Vagina (tissue), 2 donors: ENCODE data around the gene FMNL2. TPM values are rescaled to one million over a fixed set of nuclear protein-coding genes. Genes with fewer than 3 reads are reported as not detected.

Source experiments
- DNase-seq, 2 donors: peaks; one replicate each; pipeline ENCODE4 v3.0.0-alpha.2; 2017; ENCODE audit errors: extremely low spot score in 2 of 2
- H3K27ac ChIP-seq: fragments of 200-600 bp; sonication (generic); one replicate; pipeline ENCODE4 v1.5.1; 2019
- H3K27me3 ChIP-seq: fragments of 200-600 bp; sonication (generic); one replicate; pipeline ENCODE4 v1.5.1; 2019
- H3K36me3 ChIP-seq, 2 donors: fragments of 200-600 bp; sonication (generic); one replicate each; pipeline ENCODE4 v1.5.1; 2017 to 2019
- H3K4me1 ChIP-seq: fragments of 200-600 bp; sonication (generic); one replicate; pipeline ENCODE4 v1.5.1; 2019
- H3K4me3 ChIP-seq, 2 donors: fragments of 200-600 bp; sonication (generic); 1 replicate in 1 of 2; 2 replicates in 1 of 2; pipeline ENCODE4 v1.5.1; 2016 to 2019
- H3K9me3 ChIP-seq: fragments of 200-600 bp; sonication (generic); one replicate; pipeline ENCODE4 v1.5.1; 2019
- POLR2A ChIP-seq, 2 donors: fragments of 450-650 bp; IDR thresholded peaks; one replicate each; pipeline ENCODE4 v1.6.1; 2017; ENCODE audit warnings: antibody characterized with exemption in 2 of 2, mild to moderate bottlenecking in 2 of 2, moderate library complexity in 2 of 2
- POLR2AphosphoS5 ChIP-seq, 2 donors: sonication (generic); formaldehyde crosslinking; IDR thresholded peaks; one replicate each; pipeline ENCODE4 v1.9.0; 2017; ENCODE audit warnings: antibody characterized with exemption in 2 of 2, mild to moderate bottlenecking in 2 of 2, low read depth in 1 of 2; ENCODE audit not compliant: insufficient read depth in 1 of 2
- intact Hi-C: fragments of 100-400 bp; cut with DNase I; formaldehyde crosslinking; loops from one replicate; pipeline ENCODE4 v1.15.1; 2023
- total RNA-seq: library from RNA; depleted of rRNA; stranded (reverse); fragments of >200 nt; gene quantifications from one replicate; pipeline ENCODE4 v1.2.3, GENCODE V29; 2016
- TF ChIP-seq, protein P1 (sequence below), 3 experiments: fragments of 450-650 bp in 2 of 3; fragments of 200-600 bp in 1 of 3; sonication (generic) in 1 of 3; IDR thresholded peaks; one replicate each; pipeline ENCODE4 v1.5.1; 2017 to 2019; ENCODE audit warnings: antibody characterized with exemption in 3 of 3, mild to moderate bottlenecking in 2 of 3, moderate library complexity in 2 of 3

The FMNL2 gene
- total RNA-seq, 1 donor from 2014 or later = 35.4 TPM

- DNase-seq = no peak
- no peak overlapping the region for H3K4me3 ChIP-seq
- intact Hi-C loops = no loop called here
- H3K4me1 ChIP-seq = peaks cover 34% of the 10 kb centered on the region
- no peaks in the 10 kb centered on the region for H3K27me3 ChIP-seq
- no peaks in the 10 kb centered on the region for H3K36me3 ChIP-seq
- no peaks in the 10 kb centered on the region for H3K9me3 ChIP-seq
- H3K27ac ChIP-seq = no peak overlapping the region
- TF ChIP-seq POLR2AphosphoS5 (IDR thresholded peaks at IDR 0.05; ENCODE audit: insufficient read depth in 1 of 2, low read depth in 1 of 2) (no peak), POLR2A (IDR thresholded peaks at IDR 0.05) (no peak)
- TF ChIP-seq, protein P1, sequence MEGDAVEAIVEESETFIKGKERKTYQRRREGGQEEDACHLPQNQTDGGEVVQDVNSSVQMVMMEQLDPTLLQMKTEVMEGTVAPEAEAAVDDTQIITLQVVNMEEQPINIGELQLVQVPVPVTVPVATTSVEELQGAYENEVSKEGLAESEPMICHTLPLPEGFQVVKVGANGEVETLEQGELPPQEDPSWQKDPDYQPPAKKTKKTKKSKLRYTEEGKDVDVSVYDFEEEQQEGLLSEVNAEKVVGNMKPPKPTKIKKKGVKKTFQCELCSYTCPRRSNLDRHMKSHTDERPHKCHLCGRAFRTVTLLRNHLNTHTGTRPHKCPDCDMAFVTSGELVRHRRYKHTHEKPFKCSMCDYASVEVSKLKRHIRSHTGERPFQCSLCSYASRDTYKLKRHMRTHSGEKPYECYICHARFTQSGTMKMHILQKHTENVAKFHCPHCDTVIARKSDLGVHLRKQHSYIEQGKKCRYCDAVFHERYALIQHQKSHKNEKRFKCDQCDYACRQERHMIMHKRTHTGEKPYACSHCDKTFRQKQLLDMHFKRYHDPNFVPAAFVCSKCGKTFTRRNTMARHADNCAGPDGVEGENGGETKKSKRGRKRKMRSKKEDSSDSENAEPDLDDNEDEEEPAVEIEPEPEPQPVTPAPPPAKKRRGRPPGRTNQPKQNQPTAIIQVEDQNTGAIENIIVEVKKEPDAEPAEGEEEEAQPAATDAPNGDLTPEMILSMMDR (IDR thresholded peaks at IDR 0.05) = no peak
These were observed 105.1 kb downstream of the FMNL2 start for GRCh38 chr2:152440049-152440448.

DNA sequence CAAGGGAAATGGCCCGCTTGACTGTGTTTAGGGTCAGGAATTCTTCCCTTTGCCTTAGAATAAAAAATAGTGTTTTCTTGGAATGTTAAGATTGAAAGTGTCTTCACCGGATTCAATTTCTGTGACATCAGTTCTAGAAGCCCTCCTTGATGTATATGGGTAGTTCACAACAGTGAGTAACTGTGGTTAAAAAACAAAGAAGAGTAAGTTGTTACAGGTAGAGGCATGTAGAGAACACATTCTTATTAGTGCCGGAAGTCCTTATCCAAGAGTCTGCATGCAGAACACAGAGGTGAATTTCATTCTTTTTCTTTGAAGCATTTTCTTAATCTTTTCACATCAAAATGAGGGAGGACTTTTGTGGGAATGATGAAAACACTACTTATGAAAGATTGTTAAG lies 105.5 kb downstream of the FMNL2 start:
- intact Hi-C loops = no loop called here
- no peak for DNase-seq
- Histone ChIP-seq H3K36me3 (no peaks in the 10 kb centered on the region), H3K27me3 (no peaks in the 10 kb centered on the region), H3K4me1 (peaks cover 38% of the 10 kb centered on the region), H3K9me3 (no peaks in the 10 kb centered on the region), H3K27ac (no peak overlapping the region), H3K4me3 (no peak overlapping the region)
- peak in 1 of 2 donors; percentile 9 for TF ChIP-seq POLR2AphosphoS5 (IDR thresholded peaks at IDR 0.05; ENCODE audit: insufficient read depth in 1 of 2, low read depth in 1 of 2)
- TF ChIP-seq POLR2A (IDR thresholded peaks at IDR 0.05) = no peak

DNA sequence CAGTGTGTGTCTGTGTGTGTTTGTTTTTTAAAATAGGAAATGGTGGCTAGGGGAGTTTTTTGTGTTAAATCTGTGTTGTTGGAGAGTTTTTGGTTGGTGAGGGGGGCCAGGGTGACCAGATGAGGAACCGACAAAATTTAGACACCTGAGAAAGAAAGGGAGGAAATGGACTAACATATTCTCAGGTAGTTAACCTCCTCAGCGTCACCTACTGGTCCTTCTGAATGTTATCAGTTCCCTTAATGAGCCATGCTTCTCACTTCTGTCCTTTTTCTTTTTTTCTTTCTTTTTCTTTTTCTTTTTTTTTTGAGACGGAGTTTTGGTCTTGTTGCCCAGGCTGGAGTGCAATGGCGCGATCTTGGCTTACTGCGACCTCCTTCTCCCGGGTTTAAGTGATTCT lies 107.0 kb downstream of the FMNL2 start:
- H3K27ac ChIP-seq = no peak overlapping the region
- TF ChIP-seq POLR2A (IDR thresholded peaks at IDR 0.05) (no peak), POLR2AphosphoS5 (IDR thresholded peaks at IDR 0.05; ENCODE audit: insufficient read depth in 1 of 2, low read depth in 1 of 2) (no peak)
- TF ChIP-seq, protein P1 (IDR thresholded peaks at IDR 0.05) = no peak
- intact Hi-C loops = no loop called here

GRCh38 chr2:152443771-152444170 lies 108.8 kb downstream of the FMNL2 start:
- Histone ChIP-seq H3K4me1 (peaks cover 48% of the 10 kb centered on the region), H3K27me3 (no peaks in the 10 kb centered on the region), H3K36me3 (no peaks in the 10 kb centered on the region), H3K9me3 (no peaks in the 10 kb centered on the region), H3K4me3 (no peak overlapping the region), H3K27ac (peak overlapping the region; percentile 16)
- TF ChIP-seq, protein P1 (IDR thresholded peaks at IDR 0.05) = no peak
- TF ChIP-seq POLR2A (IDR thresholded peaks at IDR 0.05) (no peak), POLR2AphosphoS5 (IDR thresholded peaks at IDR 0.05; ENCODE audit: insufficient read depth in 1 of 2, low read depth in 1 of 2) (no peak)
- intact Hi-C loops = no loop called here
- DNase-seq = no peak

More for the DNA sequence above, 107.0 kb downstream of the FMNL2 start:
- Histone ChIP-seq H3K27me3 (no peaks in the 10 kb centered on the region), H3K4me3 (no peak overlapping the region), H3K4me1 (peaks cover 54% of the 10 kb centered on the region), H3K36me3 (no peaks in the 10 kb centered on the region), H3K9me3 (no peaks in the 10 kb centered on the region)
- no peak for DNase-seq

DNA sequence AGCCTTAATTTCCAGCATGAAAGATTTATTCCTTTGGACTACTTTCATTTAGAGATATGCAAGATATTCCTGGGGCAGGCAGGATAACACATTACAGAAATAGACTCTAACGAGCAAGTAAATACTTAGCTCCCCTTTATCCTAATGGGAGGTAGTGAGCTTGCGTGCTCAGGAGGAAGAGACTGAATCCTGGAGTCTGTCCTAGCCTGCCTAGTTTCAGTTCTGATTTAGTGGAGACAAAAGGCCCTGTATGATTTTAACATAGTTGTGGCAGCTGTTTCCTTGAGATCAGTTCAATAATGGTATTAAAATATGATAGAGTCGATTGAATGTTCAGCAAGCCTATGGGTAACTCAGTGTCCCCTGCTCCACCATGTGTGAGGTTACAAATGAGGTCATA lies 109.5 kb downstream of the FMNL2 start:
- no peak overlapping the region for H3K27ac ChIP-seq
- no peak overlapping the region for H3K4me3 ChIP-seq
- H3K36me3 ChIP-seq = no peaks in the 10 kb centered on the region
- TF ChIP-seq, protein P1 (IDR thresholded peaks at IDR 0.05) = no peak
- no peak for TF ChIP-seq POLR2A (IDR thresholded peaks at IDR 0.05)
- TF ChIP-seq POLR2AphosphoS5 (IDR thresholded peaks at IDR 0.05; ENCODE audit: insufficient read depth in 1 of 2, low read depth in 1 of 2) = no peak
- no peaks in the 10 kb centered on the region for H3K9me3 ChIP-seq
- intact Hi-C loops = no loop called here
- no peak for DNase-seq
- peaks cover 48% of the 10 kb centered on the region for H3K4me1 ChIP-seq
- H3K27me3 ChIP-seq = no peaks in the 10 kb centered on the region
